ENCODE data around the gene ITIH5. TPM values are rescaled to one million over a fixed set of nuclear protein-coding genes. Genes with fewer than 3 reads are reported as not detected.
"Not testable (repeated sequence)": the region's sequence is repeated elsewhere in the genome, so short reads cannot be mapped to it uniquely, and the experiment has no call there.

ITIH5 gene
- polyA plus RNA-seq, 1 donor: 6.8 TPM

DNA sequence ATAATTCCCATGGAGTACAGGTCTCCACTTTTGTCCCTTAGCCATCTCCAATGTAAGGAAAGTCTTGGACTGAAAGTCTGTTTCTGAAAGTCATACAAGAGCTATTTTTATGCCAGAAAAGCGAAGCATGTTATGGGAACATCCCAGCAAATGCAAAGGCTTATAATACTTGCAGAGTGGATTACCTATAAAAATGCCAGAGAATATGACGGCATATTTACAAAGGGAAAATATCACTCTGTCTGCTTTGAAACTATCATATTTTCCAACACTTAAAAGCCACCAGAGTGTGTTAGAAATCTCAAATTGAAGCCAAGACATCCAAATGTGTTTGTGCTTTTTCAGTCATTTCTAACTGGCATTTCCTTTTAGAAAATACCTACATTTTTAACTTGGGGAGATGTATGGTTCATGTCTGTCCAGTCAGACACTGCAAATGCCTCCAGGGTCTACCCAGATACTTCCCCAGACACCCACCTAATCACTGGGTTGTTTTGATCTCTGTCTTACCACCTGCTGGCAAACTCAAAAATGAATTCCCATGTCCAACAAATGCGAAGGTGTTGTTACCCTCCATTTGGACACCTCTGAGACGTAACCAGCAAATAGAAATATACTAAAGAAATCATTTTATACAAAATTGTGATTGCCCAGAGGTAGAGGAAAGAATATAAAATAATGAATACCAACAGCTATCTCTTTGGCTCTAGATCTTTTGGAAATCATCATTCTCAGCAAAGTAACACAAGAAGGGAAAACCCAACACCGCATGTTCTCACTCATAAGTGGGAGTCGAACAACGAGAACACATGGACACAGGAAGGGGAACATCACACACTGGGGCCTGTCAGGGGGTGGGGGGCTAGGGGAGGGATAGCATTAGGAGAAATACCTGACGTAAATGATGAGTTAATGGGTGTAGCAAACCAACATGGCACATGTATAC lies 37.6 kb upstream of the ITIH5 start:
- Histone ChIP-seq H3K36me3 (ENCODE audit: control insufficient read depth, insufficient read depth, low read length) (no peaks in the 10 kb centered on the region), H3K4me1 (ENCODE audit: control insufficient read depth, insufficient read depth, low read length) (no peaks in the 10 kb centered on the region), H3K4me3 (ENCODE audit: low read length) (no peak overlapping the region), H3K27ac (ENCODE audit: low read length) (no peak overlapping the region), H3K27me3 (ENCODE audit: control insufficient read depth, insufficient read depth, low read length) (peaks cover 3% of the 10 kb centered on the region), H3K9me3 (ENCODE audit: control insufficient read depth, low read depth, low read length) (no peaks in the 10 kb centered on the region)
- no peak for DNase-seq
- whole genome bisulfite sequencing (ENCODE audit: insufficient coverage, low lambda C conversion rate): 90% methylated on average over 2 of the region's 8 CpGs

GRCh38 chr10:7703140-7703539 lies 36.4 kb upstream of the ITIH5 start, which contains the start of gene ITIH2:
ITIH2 (plus strand) TSS chr10:7703316; CDS start chr10:7703435, 119 bp downstream.
- WGBS (ENCODE audit: insufficient coverage, low lambda C conversion rate): 63% methylated on average over 2 of the region's 4 CpGs
- no peak within 1 kb of the TSS for H3K27ac ChIP-seq (ENCODE audit: low read length)

DNA sequence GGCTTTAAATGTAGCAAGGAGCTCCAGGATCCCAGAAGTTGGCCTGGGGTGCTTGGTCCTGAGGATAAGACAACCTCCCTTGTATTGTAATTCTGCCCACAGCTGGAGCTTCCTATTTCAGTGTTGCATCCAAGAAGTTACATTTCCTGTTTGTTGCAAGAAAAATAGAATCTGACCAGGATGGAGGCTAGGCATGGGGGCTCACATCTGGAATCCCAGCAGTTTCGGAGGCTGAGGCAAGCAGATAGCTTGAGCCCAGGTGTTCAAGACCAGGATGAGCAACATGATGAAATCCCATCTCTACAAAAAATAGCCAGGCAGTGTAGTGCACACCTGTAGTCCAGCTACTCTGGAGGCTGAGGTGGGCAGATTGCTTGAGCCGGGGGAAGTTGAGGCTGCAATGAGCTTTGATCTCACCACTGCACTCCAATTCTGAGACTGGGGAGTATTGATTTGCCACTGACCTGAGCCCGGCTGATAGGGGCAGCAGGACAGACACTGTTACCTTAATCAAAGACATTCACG lies 35.6 kb upstream of the ITIH5 start:
- Histone ChIP-seq H3K36me3 (ENCODE audit: control insufficient read depth, insufficient read depth, low read length) (no peaks in the 10 kb centered on the region), H3K27ac (ENCODE audit: low read length) (no peak overlapping the region), H3K27me3 (ENCODE audit: control insufficient read depth, insufficient read depth, low read length) (peaks cover 3% of the 10 kb centered on the region), H3K4me1 (ENCODE audit: control insufficient read depth, insufficient read depth, low read length) (no peaks in the 10 kb centered on the region), H3K4me3 (ENCODE audit: low read length) (no peak overlapping the region), H3K9me3 (ENCODE audit: control insufficient read depth, low read depth, low read length) (no peaks in the 10 kb centered on the region)
- no CpG with 5 or more reads among the region's 4 CpGs for WGBS (ENCODE audit: insufficient coverage, low lambda C conversion rate)
- DNase-seq: no peak

More at GRCh38 chr10:7703140-7703539, 36.4 kb upstream of the ITIH5 start, which contains the start of gene ITIH2:
- no peaks in the 10 kb centered on the region for H3K9me3 ChIP-seq (ENCODE audit: control insufficient read depth, low read depth, low read length)
- no peaks in the 10 kb centered on the region for H3K36me3 ChIP-seq (ENCODE audit: control insufficient read depth, insufficient read depth, low read length)
- DNase-seq: no peak
- no peaks in the 10 kb centered on the region for H3K4me1 ChIP-seq (ENCODE audit: control insufficient read depth, insufficient read depth, low read length)
- peaks cover 3% of the 10 kb centered on the region for H3K27me3 ChIP-seq (ENCODE audit: control insufficient read depth, insufficient read depth, low read length)
- no peak within 1 kb of the TSS for H3K4me3 ChIP-seq (ENCODE audit: low read length)

DNA sequence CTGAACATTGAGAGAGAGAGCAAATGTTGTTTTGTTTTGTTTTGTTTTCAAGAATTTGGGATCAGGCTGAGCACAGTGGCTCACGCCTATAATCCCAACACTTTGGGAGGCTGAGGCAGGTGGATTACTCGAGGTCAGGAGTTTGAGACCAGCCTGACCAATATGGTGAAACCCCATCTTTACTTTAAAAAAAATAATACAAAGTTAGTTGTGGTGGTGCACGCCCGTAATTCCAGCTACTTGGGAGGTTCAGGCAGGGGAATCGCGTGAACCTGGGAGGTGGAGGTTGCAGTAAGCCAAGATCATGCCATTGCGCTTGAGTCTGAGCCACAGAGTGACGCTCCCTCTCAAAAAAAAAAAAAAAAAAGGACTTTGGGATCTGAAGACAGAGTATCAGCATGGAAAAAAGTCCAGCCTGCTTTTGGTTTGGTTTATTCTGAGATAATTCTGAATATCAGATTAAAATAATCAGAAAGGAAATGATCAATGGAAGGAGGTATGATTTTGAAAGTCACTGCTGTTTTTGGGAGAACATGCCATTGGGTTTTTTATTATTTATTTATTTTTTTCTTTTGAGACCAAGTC lies 34.5 kb upstream of the ITIH5 start:
- WGBS (ENCODE audit: insufficient coverage, low lambda C conversion rate): no CpG with 5 or more reads among the region's 8 CpGs
- no peaks in the 10 kb centered on the region for H3K36me3 ChIP-seq (ENCODE audit: control insufficient read depth, insufficient read depth, low read length)
- H3K27me3 ChIP-seq (ENCODE audit: control insufficient read depth, insufficient read depth, low read length): peaks cover under 1% of the 10 kb centered on the region
- no peak overlapping the region for H3K4me3 ChIP-seq (ENCODE audit: low read length)
- no peaks in the 10 kb centered on the region for H3K9me3 ChIP-seq (ENCODE audit: control insufficient read depth, low read depth, low read length)
- no peak overlapping the region for H3K27ac ChIP-seq (ENCODE audit: low read length)
- DNase-seq: no peak
- no peaks in the 10 kb centered on the region for H3K4me1 ChIP-seq (ENCODE audit: control insufficient read depth, insufficient read depth, low read length)

GRCh38 chr10:7700577-7701125 lies 33.9 kb upstream of the ITIH5 start:
- H3K4me3 ChIP-seq (ENCODE audit: low read length): no peak overlapping the region
- no peaks in the 10 kb centered on the region for H3K9me3 ChIP-seq (ENCODE audit: control insufficient read depth, low read depth, low read length)
- DNase-seq: peak in 1 of 2 donors; percentile 37
- H3K27ac ChIP-seq (ENCODE audit: low read length): no peak overlapping the region
- no peaks in the 10 kb centered on the region for H3K27me3 ChIP-seq (ENCODE audit: control insufficient read depth, insufficient read depth, low read length)
- no CpG with 5 or more reads among the region's 2 CpGs for WGBS (ENCODE audit: insufficient coverage, low lambda C conversion rate)
- H3K4me1 ChIP-seq (ENCODE audit: control insufficient read depth, insufficient read depth, low read length): no peaks in the 10 kb centered on the region
- no peaks in the 10 kb centered on the region for H3K36me3 ChIP-seq (ENCODE audit: control insufficient read depth, insufficient read depth, low read length)

DNA sequence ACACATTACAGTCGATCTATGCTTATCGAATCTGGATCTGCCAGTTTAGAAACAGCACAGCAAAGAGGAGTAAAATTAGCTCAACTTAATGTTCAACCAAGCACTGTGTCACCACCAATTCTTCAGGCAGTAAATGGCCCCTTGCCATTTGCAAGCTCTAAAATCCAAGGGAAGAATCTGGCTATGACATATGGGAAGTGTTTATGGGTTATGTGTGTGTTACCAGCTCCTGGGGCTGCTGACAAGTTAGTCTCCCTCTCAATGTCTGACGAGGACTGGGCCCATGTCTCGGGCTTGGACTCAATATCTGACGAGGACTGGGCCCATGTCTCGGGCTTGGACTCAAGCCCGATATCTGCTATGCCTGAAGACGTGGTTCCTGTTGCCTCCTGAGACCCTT lies 30.7 kb upstream of the ITIH5 start:
- H3K9me3 ChIP-seq (ENCODE audit: control insufficient read depth, low read depth, low read length): peaks cover 4% of the 10 kb centered on the region
- H3K27me3 ChIP-seq (ENCODE audit: control insufficient read depth, insufficient read depth, low read length): no peaks in the 10 kb centered on the region
- no peaks in the 10 kb centered on the region for H3K4me1 ChIP-seq (ENCODE audit: control insufficient read depth, insufficient read depth, low read length)
- no peaks in the 10 kb centered on the region for H3K36me3 ChIP-seq (ENCODE audit: control insufficient read depth, insufficient read depth, low read length)
- no peak overlapping the region for H3K4me3 ChIP-seq (ENCODE audit: low read length)
- WGBS (ENCODE audit: insufficient coverage, low lambda C conversion rate): 100% methylated on average over 1 of the region's 8 CpGs
- DNase-seq: no peak
- no peak overlapping the region for H3K27ac ChIP-seq (ENCODE audit: low read length)

DNA sequence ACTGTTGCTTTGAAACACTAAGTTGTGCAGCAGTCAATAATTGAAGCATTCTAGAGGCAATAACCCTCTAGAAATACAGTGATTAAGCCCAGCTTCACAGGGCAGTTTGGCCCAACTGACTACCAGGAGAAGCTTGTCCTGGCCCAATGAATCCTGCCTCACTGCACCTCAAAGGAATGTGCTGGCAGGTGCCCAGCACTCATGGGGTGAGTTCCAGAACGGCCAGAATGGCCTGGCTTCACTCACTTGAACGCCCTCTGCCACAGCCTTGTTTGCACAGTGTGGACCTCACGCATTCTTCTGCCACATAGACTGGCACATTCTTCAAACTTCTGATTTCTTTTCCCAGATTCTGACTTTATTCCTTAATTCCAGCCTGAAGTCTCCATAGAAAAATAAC lies 29.8 kb upstream of the ITIH5 start:
- no peaks in the 10 kb centered on the region for H3K4me1 ChIP-seq (ENCODE audit: control insufficient read depth, insufficient read depth, low read length)
- no peaks in the 10 kb centered on the region for H3K36me3 ChIP-seq (ENCODE audit: control insufficient read depth, insufficient read depth, low read length)
- H3K27me3 ChIP-seq (ENCODE audit: control insufficient read depth, insufficient read depth, low read length): no peaks in the 10 kb centered on the region
- H3K4me3 ChIP-seq (ENCODE audit: low read length): no peak overlapping the region
- no peak overlapping the region for H3K27ac ChIP-seq (ENCODE audit: low read length)
- 80% methylated on average over 1 of the region's 3 CpGs for WGBS (ENCODE audit: insufficient coverage, low lambda C conversion rate)
- peaks cover 4% of the 10 kb centered on the region for H3K9me3 ChIP-seq (ENCODE audit: control insufficient read depth, low read depth, low read length)
- DNase-seq: no peak

GRCh38 chr10:7693194-7693593 lies 26.4 kb upstream of the ITIH5 start:
- H3K4me1 ChIP-seq (ENCODE audit: control insufficient read depth, insufficient read depth, low read length): not testable (repeated sequence)

GRCh38 chr10:7692368-7692767 lies 25.6 kb upstream of the ITIH5 start:
- not testable (repeated sequence) for H3K27me3 ChIP-seq (ENCODE audit: control insufficient read depth, insufficient read depth, low read length); H3K9me3 ChIP-seq (ENCODE audit: control insufficient read depth, low read depth, low read length); H3K36me3 ChIP-seq (ENCODE audit: control insufficient read depth, insufficient read depth, low read length); DNase-seq; H3K27ac ChIP-seq (ENCODE audit: low read length); H3K4me1 ChIP-seq (ENCODE audit: control insufficient read depth, insufficient read depth, low read length); H3K4me3 ChIP-seq (ENCODE audit: low read length)

More at GRCh38 chr10:7693194-7693593, 26.4 kb upstream of the ITIH5 start:
- DNase-seq; H3K9me3 ChIP-seq (ENCODE audit: control insufficient read depth, low read depth, low read length); H3K36me3 ChIP-seq (ENCODE audit: control insufficient read depth, insufficient read depth, low read length); H3K27me3 ChIP-seq (ENCODE audit: control insufficient read depth, insufficient read depth, low read length); H3K27ac ChIP-seq (ENCODE audit: low read length); H3K4me3 ChIP-seq (ENCODE audit: low read length): not testable (repeated sequence)

DNA sequence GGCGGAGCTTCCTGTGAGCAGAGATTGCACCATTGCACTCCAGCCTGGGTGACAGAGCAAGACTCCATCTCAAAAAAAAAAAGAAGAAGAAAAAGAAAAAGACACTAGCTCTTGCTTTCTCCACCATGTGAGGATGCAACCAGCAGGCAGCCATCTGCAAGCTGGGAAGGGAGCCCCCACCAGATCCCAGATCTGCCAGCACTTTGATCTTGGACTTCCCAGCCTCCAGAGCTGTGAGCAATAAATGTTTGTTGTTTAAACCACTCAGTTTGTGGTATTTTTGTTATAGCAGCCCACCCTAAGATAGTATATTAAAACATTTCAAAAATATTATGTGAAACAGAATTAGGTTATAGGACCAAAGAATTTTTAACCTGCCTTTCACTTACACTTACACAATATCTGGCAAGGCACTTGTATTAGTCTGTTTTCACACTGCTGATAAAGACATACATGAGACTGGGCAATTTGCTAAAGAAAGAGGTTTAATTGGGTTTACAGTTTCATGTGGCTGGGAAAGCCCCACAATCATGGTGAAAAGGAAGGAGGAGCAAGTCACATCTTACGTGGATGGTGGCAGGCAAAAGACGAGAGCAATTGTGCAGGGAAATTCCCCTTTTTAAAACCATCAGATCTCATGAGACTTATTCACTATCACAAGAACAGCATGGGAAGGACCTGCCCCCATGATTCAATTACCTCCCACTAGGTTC lies 24.3 kb upstream of the ITIH5 start:
- DNase-seq; H3K27ac ChIP-seq (ENCODE audit: low read length); H3K36me3 ChIP-seq (ENCODE audit: control insufficient read depth, insufficient read depth, low read length); H3K4me1 ChIP-seq (ENCODE audit: control insufficient read depth, insufficient read depth, low read length); H3K4me3 ChIP-seq (ENCODE audit: low read length); H3K9me3 ChIP-seq (ENCODE audit: control insufficient read depth, low read depth, low read length); H3K27me3 ChIP-seq (ENCODE audit: control insufficient read depth, insufficient read depth, low read length): not testable (repeated sequence)
- WGBS (ENCODE audit: insufficient coverage, low lambda C conversion rate): no CpG with 5 or more reads among the region's 3 CpGs

All from large intestine (tissue), 3 donors.